ENCODE results near the gene CHST4. TPM values are rescaled to one million over a fixed set of nuclear protein-coding genes. Genes with fewer than 3 reads are reported as not detected.

CHST4 gene
- total RNA-seq, 1 experiment from 2014 or later: 5.9 TPM

GRCh38 chr16:71568551-71568950 lies 42.3 kb downstream of the CHST4 start:
- Histone ChIP-seq H2BK12ac (ENCODE audit: insufficient read length, low read depth, low read length) (no peak overlapping the region), H3K56ac (ENCODE audit: insufficient read length, low read depth, low read length) (no peak overlapping the region), H3K79me1 (ENCODE audit: insufficient read depth, low read depth, low read length, poor library complexity, severe bottlenecking) (no peaks in the 10 kb centered on the region), H3K4ac (ENCODE audit: low read depth, low read length) (no peak overlapping the region), H2AK5ac (ENCODE audit: insufficient read length, low read length) (no peak overlapping the region), H2BK20ac (ENCODE audit: low read depth, low read length, poor library complexity, severe bottlenecking) (no peak overlapping the region), H4K8ac (replicated peaks; ENCODE audit: insufficient read length, low read depth, low read length) (no peak overlapping the region), H4K5ac (ENCODE audit: insufficient read length, low read depth, low read length) (no peak overlapping the region), H3K14ac (ENCODE audit: insufficient read depth, low read length) (no peak overlapping the region), H3K9me3 (ENCODE audit: control insufficient read depth, low read depth, low read length) (no peaks in the 10 kb centered on the region), H3K9ac (ENCODE audit: extremely low read depth, insufficient read length, low read length) (no peak overlapping the region), H3K23ac (ENCODE audit: insufficient read length, low read depth, low read length) (no peak overlapping the region), H4K20me1 (ENCODE audit: control insufficient read depth, insufficient read depth, insufficient read length) (no peaks in the 10 kb centered on the region), H3K4me2 (ENCODE audit: insufficient read depth, insufficient read length, low read length) (no peak overlapping the region), H2AFZ (ENCODE audit: low read length) (no peak overlapping the region), H3T11ph (ENCODE audit: low read length) (no peak overlapping the region), H2BK15ac (ENCODE audit: low read depth, low read length) (no peak overlapping the region), H3K4me1 (ENCODE audit: insufficient read depth, low read length) (no peaks in the 10 kb centered on the region), H2BK5ac (ENCODE audit: insufficient read length, low read length) (no peak overlapping the region), H3K27me3 (ENCODE audit: insufficient read depth, low read length) (no peaks in the 10 kb centered on the region), H4K91ac (ENCODE audit: insufficient read length, low read depth, low read length) (no peak overlapping the region), H3K18ac (ENCODE audit: insufficient read length, low read depth, low read length) (no peak overlapping the region), H3K23me2 (ENCODE audit: insufficient read length, low read depth, low read length, poor library complexity, severe bottlenecking) (peaks cover 5% of the 10 kb centered on the region), H3K27ac (ENCODE audit: insufficient read length, low read depth, low read length) (no peak overlapping the region), H2BK120ac (ENCODE audit: low read depth, low read length, poor library complexity, severe bottlenecking) (no peak overlapping the region), H3K79me2 (ENCODE audit: insufficient read depth, low read length) (no peaks in the 10 kb centered on the region)
- WGBS (ENCODE audit: extremely low coverage, insufficient read length, low lambda C conversion rate): no CpG with 5 or more reads among the region's 4 CpGs
- Mint-ChIP-seq H3K9me3 (no peaks in the 10 kb centered on the region), H3K27ac (no peak overlapping the region), H3K27me3 (ENCODE audit: low read depth) (peaks cover 1% of the 10 kb centered on the region), H3K4me1 (peaks cover 14 to 16% of the 10 kb centered on the region in 2 experiments), H3K4me3 (no peak overlapping the region), H3K36me3 (ENCODE audit: insufficient read depth in 1 of 3, low read depth in 3 of 3) (no peaks in the 10 kb centered on the region)
- no peak for DNase-seq
- TF ChIP-seq CTCF (conservative IDR thresholded peaks at IDR 0.05): no peak
